Measurements from ENCODE around the gene KIF26B. TPM values are rescaled to one million over a fixed set of nuclear protein-coding genes. Genes with fewer than 3 reads are reported as not detected.

KIF26B gene
- under 1 TPM; 0.31 to 0.55 (median 0.35) TPM for total RNA-seq
- long read RNA-seq, result 0 reads

GRCh38 chr1:245154429-245155271 is at the start of gene KIF26B:
Gene KIF26B, plus strand, starts transcription at chr1:245154985. Its CDS starts 440 bp downstream, at chr1:245155425.
- Histone ChIP-seq H3K36me3 (no peaks in the 10 kb centered on the region), H3K4me3 (peak within 1 kb of the TSS; percentile 48 to 58 (median 55)), H3K9me3 (no peaks in the 10 kb centered on the region), H3K4me1 (peaks cover 0 to 34% (median 11%) of the 10 kb centered on the region in 4 donors), H3K27ac (no peak within 1 kb of the TSS), H3K27me3 (no peaks in the 10 kb centered on the region)
- WGBS (ENCODE audit: insufficient coverage, low coverage, low lambda C conversion rate, missing lambda C conversion rate), result 0% methylated on average over 18 of the region's 83 CpGs
- peak; percentile 5 to 39 (median 26) for ATAC-seq
- intact Hi-C loops (cut with DNase I), result loop anchor here (10.0 kb wide), 2 partner anchors 840 to 850 kb away; no protein-coding TSS in a partner anchor
- DNase-seq, result peak in 1 of 3 donors; percentile 46
- no peak for TF ChIP-seq CTCF (IDR thresholded peaks at IDR 0.05)
- TF ChIP-seq POLR2A (IDR thresholded peaks at IDR 0.05), result no peak

- Histone ChIP-seq H3K4me1 (peaks cover 0 to 7% (median 0%) of the 10 kb centered on the region in 4 donors), H3K9me3 (no peaks in the 10 kb centered on the region), H3K4me3 (no peak overlapping the region), H3K27me3 (no peaks in the 10 kb centered on the region), H3K27ac (no peak overlapping the region), H3K36me3 (no peaks in the 10 kb centered on the region)
- WGBS (ENCODE audit: insufficient coverage, low coverage, low lambda C conversion rate, missing lambda C conversion rate), result 97% methylated on average over 3 of the region's 3 CpGs
- TF ChIP-seq CTCF (IDR thresholded peaks at IDR 0.05), result no peak
- TF ChIP-seq POLR2A (IDR thresholded peaks at IDR 0.05), result no peak
- intact Hi-C loops (cut with DNase I), result no loop called here
- no peak for DNase-seq
- ATAC-seq, result no peak
These were observed 49.7 kb upstream of the KIF26B start for GRCh38 chr1:245105042-245105441.

DNA sequence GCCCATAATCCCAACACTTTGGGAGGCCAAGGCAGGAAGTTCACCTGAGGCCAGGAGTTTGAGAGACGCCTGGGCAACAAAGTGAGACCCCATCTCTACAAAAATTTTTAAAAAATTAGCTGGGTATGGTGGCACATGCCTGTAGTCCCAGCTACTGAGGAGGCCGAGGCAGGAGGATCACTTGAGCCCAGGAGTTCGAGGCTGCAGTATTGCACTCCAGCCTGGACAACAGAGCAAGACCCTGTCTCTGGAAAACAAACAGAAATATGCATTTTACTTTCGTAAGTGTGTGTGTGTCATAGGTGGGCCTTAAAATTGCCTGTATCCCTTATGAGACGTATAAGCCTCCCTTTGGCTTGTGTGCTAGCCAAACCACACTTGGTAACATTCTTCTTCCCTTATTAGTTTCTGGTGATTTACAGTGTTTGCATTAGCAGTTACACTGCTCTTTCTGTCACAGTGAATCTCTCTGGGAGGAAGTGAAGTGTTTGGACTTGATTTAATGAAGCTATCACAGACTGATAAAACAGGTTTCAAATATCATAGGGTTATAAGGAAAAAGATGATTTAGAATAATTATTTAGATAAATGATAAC is 48.9 kb upstream of the KIF26B start:
- DNase-seq (no peak), ATAC-seq (no peak)
- intact Hi-C loops (cut with DNase I), result no loop called here
- H3K27me3 ChIP-seq, result no peaks in the 10 kb centered on the region
- H3K4me3 ChIP-seq, result no peak overlapping the region
- H3K4me1 ChIP-seq, result peaks cover 0 to 16% (median 0%) of the 10 kb centered on the region in 4 donors
- WGBS (ENCODE audit: insufficient coverage, low coverage, low lambda C conversion rate, missing lambda C conversion rate), result 91% methylated on average over 5 of the region's 5 CpGs
- H3K27ac ChIP-seq, result no peak overlapping the region
- H3K36me3 ChIP-seq, result no peaks in the 10 kb centered on the region
- H3K9me3 ChIP-seq, result no peaks in the 10 kb centered on the region
- no peak for TF ChIP-seq POLR2A (IDR thresholded peaks at IDR 0.05)
- no peak for TF ChIP-seq CTCF (IDR thresholded peaks at IDR 0.05)

- intact Hi-C loops (cut with DNase I), result no loop called here
- no peaks in the 10 kb centered on the region for H3K9me3 ChIP-seq
- peaks cover 0 to 19% (median 0%) of the 10 kb centered on the region in 4 donors for H3K4me1 ChIP-seq
- no peaks in the 10 kb centered on the region for H3K27me3 ChIP-seq
- TF ChIP-seq CTCF (IDR thresholded peaks at IDR 0.05), result peak in 1 of 4 donors; percentile 1
- no peak for TF ChIP-seq POLR2A (IDR thresholded peaks at IDR 0.05)
- DNase-seq (no peak), ATAC-seq (no peak)
- WGBS (ENCODE audit: insufficient coverage, low coverage, low lambda C conversion rate, missing lambda C conversion rate), result 91% methylated on average over 6 of the region's 7 CpGs
- H3K27ac ChIP-seq, result peak overlapping the region; percentile 55 to 88 (median 85)
- peak overlapping the region in 2 of 3 donors; percentile 29 to 36 for H3K4me3 ChIP-seq
- no peaks in the 10 kb centered on the region for H3K36me3 ChIP-seq
These were observed 47.0 kb upstream of the KIF26B start for GRCh38 chr1:245107776-245108114.
